HS-5 (cell line): ENCODE data around the gene ATP5PB.
A peak's percentile ranks its signal among the peaks of the same experiment; 100 is the strongest.

Experiments
- DNase-seq: peaks from one replicate; pipeline ENCODE4 v3.0.0-alpha.2; 2012; ENCODE audit warnings: low read depth

The ATP5PB gene

DNA sequence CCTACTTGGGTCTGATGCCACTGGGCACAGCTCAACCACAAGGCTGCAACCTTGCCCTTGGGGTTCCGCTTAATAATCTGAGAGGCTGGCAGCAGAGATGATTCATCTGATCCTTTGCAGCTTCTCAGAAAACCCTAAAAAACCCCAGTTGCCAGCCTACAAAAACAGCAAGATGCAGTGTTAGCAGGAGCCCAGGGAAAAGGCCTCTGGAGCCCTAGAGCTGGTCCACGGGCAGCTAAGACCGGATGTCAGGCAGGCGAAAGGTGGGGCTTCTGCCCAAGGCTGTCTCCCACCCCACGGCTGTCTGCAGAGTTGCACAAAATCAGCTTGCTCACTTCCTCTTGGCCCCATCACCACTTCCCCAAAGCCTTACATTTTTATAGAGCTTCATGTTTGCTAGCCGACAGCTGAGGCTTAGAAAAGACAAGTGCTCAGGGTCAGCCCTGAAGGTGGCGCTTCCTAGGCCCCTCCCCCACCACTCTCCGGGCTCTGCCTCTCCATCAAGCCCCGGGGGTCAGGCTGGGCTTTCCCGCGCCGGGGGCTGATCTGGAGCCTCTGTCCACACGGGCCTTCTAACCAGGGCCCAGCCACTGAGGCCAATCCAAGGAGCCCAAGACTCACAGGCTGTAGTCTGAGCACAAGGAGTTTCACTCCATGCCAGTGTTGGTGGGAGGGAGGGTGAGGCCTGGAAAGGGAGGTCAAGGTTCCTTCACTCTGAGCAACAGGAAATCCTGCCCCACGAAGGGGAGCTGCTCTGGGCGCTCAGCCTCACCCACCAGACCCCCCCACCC lies 58.3 kb downstream of the ATP5PB start:
- peak; percentile 64 for DNase-seq

GRCh38 chr1:111509997-111510375 lies 60.7 kb downstream of the ATP5PB start:
- no peak for DNase-seq

DNA sequence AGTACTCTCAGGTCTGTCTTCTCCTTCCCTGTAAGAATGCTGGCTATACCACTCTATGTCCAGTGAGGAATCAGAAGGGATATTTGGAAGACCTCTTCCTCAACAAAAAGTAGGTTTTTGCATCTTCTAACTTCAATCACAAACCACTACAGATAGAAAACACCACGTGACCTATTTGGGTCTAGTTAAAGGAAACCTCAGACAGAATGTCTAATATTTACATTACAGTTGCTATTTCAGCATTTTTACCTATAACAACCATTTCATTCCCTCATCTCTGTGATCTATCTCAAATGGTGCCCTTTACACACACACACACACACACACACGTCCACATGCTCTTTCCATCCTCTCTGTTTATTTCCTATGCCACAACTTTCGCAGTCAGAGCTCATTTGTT lies 62.1 kb downstream of the ATP5PB start:
- no peak for DNase-seq
